Left ventricle myocardium inferior (tissue), 1 donor: ENCODE measurements around the gene SMYD3. TPM values are rescaled to one million over a fixed set of nuclear protein-coding genes. Genes with fewer than 3 reads are reported as not detected.

Experiments used
- DNase-seq: peaks from one replicate; pipeline ENCODE4 v3.0.0-alpha.2; 2020
- H3K27ac ChIP-seq: fragments of 200-600 bp; replicated peaks from 2 replicates; pipeline ENCODE4 v1.8.0; 2021
- H3K27me3 ChIP-seq: fragments of 200-600 bp; 2 replicates; pipeline ENCODE4 v1.8.0; 2021; ENCODE audit warnings: low read depth
- H3K36me3 ChIP-seq: fragments of 200-600 bp; 2 replicates; pipeline ENCODE4 v1.8.0; 2021
- H3K4me1 ChIP-seq: fragments of 200-600 bp; 2 replicates; pipeline ENCODE4 v1.8.0; 2021
- H3K4me3 ChIP-seq: fragments of 200-600 bp; 2 replicates; pipeline ENCODE4 v1.8.0; 2021; ENCODE audit warnings: mild to moderate bottlenecking, moderate library complexity
- H3K9me3 ChIP-seq: fragments of 200-600 bp; replicated peaks from 2 replicates; pipeline ENCODE4 v1.8.0; 2021
- intact Hi-C: fragments of 100-400 bp; cut with micrococcal nuclease; formaldehyde crosslinking; loops from one replicate; pipeline ENCODE4 v1.11.0; 2022
- total RNA-seq: library from RNA; stranded (reverse); fragmentation: NEBNext Ultra II Directional; extraction: Animal tissue kit (Norgen Biotek cat#: 25700); gene quantifications from one replicate; pipeline ENCODE4 v1.2.1, GENCODE V29; 2021
- TF ChIP-seq, protein P1 (sequence below): fragments of 200-600 bp; IDR thresholded peaks from 2 replicates; pipeline ENCODE4 v1.8.0; 2021; ENCODE audit warnings: antibody characterized with exemption, mild to moderate bottlenecking, borderline replicate concordance
- donor health status: DM: no; HTN: yes; CAD: no; lungs with severe emphysema.

The SMYD3 gene
- total RNA-seq, 1 donor from 2014 or later = 9.9 TPM

DNA sequence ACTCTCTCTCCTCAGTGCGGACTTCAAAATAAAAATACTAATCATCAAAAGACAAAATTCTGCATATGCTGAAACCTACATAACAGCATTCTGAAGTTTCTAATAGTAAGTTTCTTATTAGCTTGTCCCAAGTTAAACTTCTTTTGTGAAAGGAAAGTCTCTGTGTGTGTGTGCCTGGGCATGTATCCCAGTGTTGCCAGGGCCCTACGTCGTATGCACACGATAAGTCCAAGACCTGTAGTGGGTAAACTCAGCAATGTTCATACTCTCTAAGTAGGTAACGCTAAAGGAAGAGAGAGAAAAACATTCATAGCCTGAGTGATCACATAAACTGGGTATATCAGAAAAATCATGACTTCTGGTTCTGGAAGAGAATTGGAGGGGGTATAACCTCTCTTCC lies 465.7 kb downstream of the SMYD3 start:
- H3K4me3 ChIP-seq = no peak overlapping the region
- H3K9me3 ChIP-seq = no peaks in the 10 kb centered on the region
- no peaks in the 10 kb centered on the region for H3K36me3 ChIP-seq
- TF ChIP-seq, protein P1, sequence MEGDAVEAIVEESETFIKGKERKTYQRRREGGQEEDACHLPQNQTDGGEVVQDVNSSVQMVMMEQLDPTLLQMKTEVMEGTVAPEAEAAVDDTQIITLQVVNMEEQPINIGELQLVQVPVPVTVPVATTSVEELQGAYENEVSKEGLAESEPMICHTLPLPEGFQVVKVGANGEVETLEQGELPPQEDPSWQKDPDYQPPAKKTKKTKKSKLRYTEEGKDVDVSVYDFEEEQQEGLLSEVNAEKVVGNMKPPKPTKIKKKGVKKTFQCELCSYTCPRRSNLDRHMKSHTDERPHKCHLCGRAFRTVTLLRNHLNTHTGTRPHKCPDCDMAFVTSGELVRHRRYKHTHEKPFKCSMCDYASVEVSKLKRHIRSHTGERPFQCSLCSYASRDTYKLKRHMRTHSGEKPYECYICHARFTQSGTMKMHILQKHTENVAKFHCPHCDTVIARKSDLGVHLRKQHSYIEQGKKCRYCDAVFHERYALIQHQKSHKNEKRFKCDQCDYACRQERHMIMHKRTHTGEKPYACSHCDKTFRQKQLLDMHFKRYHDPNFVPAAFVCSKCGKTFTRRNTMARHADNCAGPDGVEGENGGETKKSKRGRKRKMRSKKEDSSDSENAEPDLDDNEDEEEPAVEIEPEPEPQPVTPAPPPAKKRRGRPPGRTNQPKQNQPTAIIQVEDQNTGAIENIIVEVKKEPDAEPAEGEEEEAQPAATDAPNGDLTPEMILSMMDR = no peak
- intact Hi-C loops = no loop called here
- no peaks in the 10 kb centered on the region for H3K27me3 ChIP-seq
- H3K4me1 ChIP-seq = peaks cover 6% of the 10 kb centered on the region
- no peak for DNase-seq
- no peak overlapping the region for H3K27ac ChIP-seq

DNA sequence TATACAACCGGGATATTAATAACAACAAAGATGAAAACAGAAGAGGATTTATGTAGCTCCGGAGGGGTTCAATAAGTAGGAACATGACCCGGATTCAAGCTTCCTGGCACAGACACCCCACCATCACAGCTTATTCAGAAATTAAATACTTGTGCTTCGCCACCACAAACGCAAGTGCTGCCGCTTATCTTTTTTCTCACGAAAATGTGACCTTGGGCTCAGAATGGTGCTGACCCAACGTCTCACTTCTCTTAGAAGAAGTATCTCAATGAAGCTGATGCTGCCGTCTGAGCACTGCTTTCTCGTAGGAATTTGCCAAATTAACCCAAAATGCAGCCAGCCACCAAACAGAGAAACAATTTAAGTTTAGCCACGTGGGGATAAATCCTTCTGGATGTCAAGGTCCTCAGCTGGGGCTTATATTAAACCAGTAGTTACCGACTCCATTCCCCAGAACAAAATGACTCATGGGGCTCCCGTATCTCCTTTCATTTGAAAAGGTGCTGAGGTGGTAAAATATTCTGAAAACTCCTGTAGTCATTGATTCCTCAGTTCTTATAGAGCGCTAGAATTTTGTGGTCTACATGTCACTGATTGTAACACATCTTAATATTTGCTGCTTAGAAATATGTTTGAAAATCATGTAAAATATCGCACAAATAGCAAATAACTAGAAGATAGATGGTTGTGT lies 466.7 kb downstream of the SMYD3 start:
- no peak for DNase-seq
- TF ChIP-seq, protein P1 = no peak
- no peak overlapping the region for H3K27ac ChIP-seq
- H3K4me1 ChIP-seq = peaks cover 6% of the 10 kb centered on the region
- intact Hi-C loops = no loop called here
- no peaks in the 10 kb centered on the region for H3K36me3 ChIP-seq
- H3K27me3 ChIP-seq = no peaks in the 10 kb centered on the region
- no peaks in the 10 kb centered on the region for H3K9me3 ChIP-seq
- H3K4me3 ChIP-seq = no peak overlapping the region

DNA sequence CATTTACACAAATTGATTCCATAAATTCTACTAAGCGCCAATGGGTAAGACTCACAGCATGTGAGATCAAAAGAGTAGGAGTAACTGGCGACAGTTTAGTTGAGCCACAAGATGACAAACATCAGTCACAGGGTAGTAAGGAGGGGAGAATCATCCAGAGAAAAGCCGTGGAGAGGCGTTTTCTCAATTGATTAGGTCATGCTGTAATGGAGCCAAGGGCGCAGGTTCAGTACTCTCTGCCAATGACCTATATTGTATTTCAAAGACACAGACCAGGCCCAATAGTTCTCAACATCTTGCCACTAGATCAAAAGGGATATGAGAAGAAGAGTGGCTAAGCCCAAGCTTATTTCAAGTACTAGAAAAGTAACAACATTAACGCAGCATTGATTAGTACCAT lies 467.5 kb downstream of the SMYD3 start:
- no peak for DNase-seq
- no peaks in the 10 kb centered on the region for H3K36me3 ChIP-seq
- no peak overlapping the region for H3K27ac ChIP-seq
- no peaks in the 10 kb centered on the region for H3K9me3 ChIP-seq
- TF ChIP-seq, protein P1 = no peak
- peaks cover 6% of the 10 kb centered on the region for H3K4me1 ChIP-seq
- intact Hi-C loops = no loop called here
- H3K4me3 ChIP-seq = no peak overlapping the region
- H3K27me3 ChIP-seq = no peaks in the 10 kb centered on the region

DNA sequence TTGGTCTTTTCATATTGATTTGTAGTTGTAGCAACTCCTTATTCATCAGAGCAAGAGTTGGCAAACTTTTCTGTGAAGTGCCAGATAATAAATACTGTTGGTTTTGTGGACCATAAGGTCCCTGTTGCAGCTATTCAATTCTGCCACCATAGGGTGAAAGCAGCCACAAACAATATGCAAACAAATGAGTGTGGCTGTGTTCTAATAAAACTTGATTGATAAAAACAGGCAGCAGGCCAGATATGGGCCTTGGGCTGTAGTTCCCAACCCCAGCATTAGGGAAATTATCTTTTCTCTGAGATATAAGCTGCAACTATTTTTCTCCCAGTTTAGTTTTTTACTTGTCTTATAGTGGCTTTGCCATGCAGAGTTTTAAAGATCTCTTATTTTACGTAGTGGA lies 469.2 kb downstream of the SMYD3 start:
- Histone ChIP-seq H3K4me3 (no peak overlapping the region), H3K9me3 (no peaks in the 10 kb centered on the region), H3K4me1 (no peaks in the 10 kb centered on the region), H3K27ac (no peak overlapping the region), H3K27me3 (no peaks in the 10 kb centered on the region), H3K36me3 (no peaks in the 10 kb centered on the region)
- DNase-seq = no peak
- intact Hi-C loops = no loop called here
- TF ChIP-seq, protein P1 = no peak

DNA sequence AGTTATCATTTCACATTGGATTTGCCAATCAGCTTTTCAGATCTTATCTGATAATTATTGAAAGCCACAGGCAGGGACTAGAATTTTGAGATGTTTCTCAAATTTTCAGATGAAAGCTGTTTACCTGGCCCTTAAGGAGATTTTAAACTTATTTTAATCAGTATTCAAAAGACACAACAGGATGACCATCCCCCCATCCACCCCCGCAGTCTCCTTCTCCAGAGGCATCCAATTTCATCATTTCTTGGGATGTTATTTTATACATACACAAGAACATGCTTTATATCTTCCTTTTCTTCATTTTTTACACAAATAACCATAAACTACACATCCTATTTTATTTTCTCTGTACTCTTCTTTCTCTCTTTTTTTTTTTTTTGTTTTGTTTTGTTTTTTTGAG lies 470.9 kb downstream of the SMYD3 start:
- no peak for DNase-seq
- Histone ChIP-seq H3K4me3 (no peak overlapping the region), H3K4me1 (no peaks in the 10 kb centered on the region), H3K27ac (no peak overlapping the region), H3K27me3 (no peaks in the 10 kb centered on the region), H3K36me3 (no peaks in the 10 kb centered on the region), H3K9me3 (no peaks in the 10 kb centered on the region)
- TF ChIP-seq, protein P1 = no peak
- intact Hi-C loops = no loop called here
